Endothelial cell of umbilical vein (primary cell): ENCODE measurements around the gene HIVEP3. TPM values are rescaled to one million over a fixed set of nuclear protein-coding genes. Genes with fewer than 3 reads are reported as not detected.

Experiments
- BruUV-seq: library from RNA; stranded (reverse); fragments of 400-500 nt; replicated peaks from 2 replicates; lab custom pipeline; 2021; lab: Mats Ljungman, UMichigan
- CTCF ChIA-PET: fragments of 300-600, 350-600 bp; sonication (Branson Sonifier 250); formaldehyde crosslinking; loops from one replicate; lab custom pipeline; 2021; ENCODE audit warnings: antibody characterized with exemption, inconsistent platforms; lab: Charles Lee
- POLR2A ChIA-PET: fragments of 300-600, 350-600 bp; sonication (Branson Sonifier 250); formaldehyde crosslinking; loops from one replicate; lab custom pipeline; 2021; ENCODE audit warnings: antibody characterized with exemption, inconsistent platforms; lab: Charles Lee
- DNase-seq: peaks from one replicate; pipeline ENCODE4 v3.0.0-alpha.2; 2011; ENCODE audit warnings: low read depth, low spot score
- FAIRE-seq: peaks from 2 replicates; lab custom pipeline; 2011; peaks lifted over from hg19 to GRCh38; lab: Jason Lieb, UNC
- H2AFZ ChIP-seq: 2 replicates; pipeline ENCODE4 v1.6.0; 2012; ENCODE audit warnings: low read depth, low read length, control low read depth, inconsistent platforms
- H3K27ac ChIP-seq: 2 replicates; pipeline ENCODE4 v1.5.1; 2011; ENCODE audit warnings: low read depth, mild to moderate bottlenecking, control low read depth, low read length, moderate library complexity; ENCODE audit not compliant: insufficient read depth
- H3K27me3 ChIP-seq, 2 experiments: 2 replicates each; pipeline versions ENCODE4 v1.6.0 to v1.6.1; 2011; ENCODE audit warnings: low read length in 2 of 2, mixed read lengths in 1 of 2; ENCODE audit not compliant: control insufficient read depth in 2 of 2, insufficient read depth in 2 of 2
- H3K36me3 ChIP-seq, 2 experiments: 2 replicates in 1 of 2; 3 replicates in 1 of 2; pipeline ENCODE4 v1.5.1; 2011; ENCODE audit warnings: low read length in 2 of 2, mild to moderate bottlenecking in 1 of 2, moderate library complexity in 1 of 2; ENCODE audit not compliant: control insufficient read depth in 2 of 2, insufficient read depth in 2 of 2; ENCODE audit errors: extremely low read depth in 1 of 2
- H3K4me1 ChIP-seq: 3 replicates; pipeline ENCODE4 v1.5.1; 2011; ENCODE audit warnings: mild to moderate bottlenecking, low read length; ENCODE audit not compliant: control insufficient read depth, insufficient read depth; ENCODE audit errors: extremely low read depth
- H3K4me2 ChIP-seq: 2 replicates; pipeline ENCODE4 v1.6.1; 2011; ENCODE audit warnings: low read length, control low read depth, mixed read lengths; ENCODE audit not compliant: insufficient read depth
- H3K4me3 ChIP-seq, 3 experiments: fragments of 200-600 bp in 1 of 3; sonication (generic), shearing (Covaris generic) in 1 of 3; replicated peaks in 1 of 3; 2 replicates each; pipeline ENCODE4 v1.5.1; 2011 to 2016; ENCODE audit warnings: control low read depth in 3 of 3, low read length in 3 of 3, mild to moderate bottlenecking in 2 of 3, inconsistent platforms in 1 of 3, low read depth in 1 of 3, moderate library complexity in 1 of 3; ENCODE audit not compliant: insufficient read depth in 1 of 3
- H3K79me2 ChIP-seq: 2 replicates; pipeline ENCODE4 v1.6.0; 2012; ENCODE audit warnings: low read length, inconsistent platforms; ENCODE audit not compliant: control insufficient read depth, insufficient read depth
- H3K9ac ChIP-seq: replicated peaks from 2 replicates; pipeline ENCODE3; 2011; ENCODE audit warnings: low read length, control low read depth; ENCODE audit not compliant: insufficient read depth; ENCODE audit errors: extremely low read depth
- H3K9me1 ChIP-seq: replicated peaks from 3 replicates; pipeline ENCODE4 v1.6.0; 2011; ENCODE audit warnings: mild to moderate bottlenecking, low read length; ENCODE audit not compliant: control insufficient read depth, insufficient read depth; ENCODE audit errors: extremely low read depth
- H3K9me3 ChIP-seq: replicated peaks from 2 replicates; pipeline ENCODE4 v1.5.1; 2012; ENCODE audit warnings: low read length, inconsistent platforms; ENCODE audit not compliant: control insufficient read depth, insufficient read depth
- H4K20me1 ChIP-seq: replicated peaks from 2 replicates; pipeline ENCODE3; 2011; ENCODE audit warnings: mild to moderate bottlenecking, low read length; ENCODE audit not compliant: control insufficient read depth, insufficient read depth; ENCODE audit errors: extremely low read depth
- CTCF ChIP-seq, 2 donors: IDR thresholded peaks; 1 replicate in 1 of 2; 2 replicates in 1 of 2; pipeline ENCODE4 v1.5.1; 2011; ENCODE audit warnings: low read length in 2 of 2, mild to moderate bottlenecking in 2 of 2, moderate library complexity in 2 of 2, control low read depth in 1 of 2, inconsistent platforms in 1 of 2, low read depth in 1 of 2; ENCODE audit not compliant: insufficient read depth in 1 of 2; ENCODE audit errors: extremely low read depth in 1 of 2
- EZH2 ChIP-seq: IDR thresholded peaks from 2 replicates; pipeline ENCODE4 v1.6.1; 2012; ENCODE audit warnings: borderline replicate concordance, low read depth, mild to moderate bottlenecking, moderate library complexity, low read length, inconsistent platforms; ENCODE audit not compliant: severe bottlenecking
- FOS ChIP-seq: IDR thresholded peaks from 2 replicates; pipeline ENCODE4 v1.6.1; 2011; ENCODE audit warnings: mild to moderate bottlenecking, low read length, moderate library complexity, borderline replicate concordance; ENCODE audit not compliant: insufficient read depth
- GATA2 ChIP-seq: IDR thresholded peaks from 2 replicates; pipeline ENCODE4 v1.7.0; 2011; ENCODE audit warnings: low read depth, mild to moderate bottlenecking, moderate library complexity, mixed read lengths, low read length; ENCODE audit not compliant: insufficient read length, insufficient read depth
- JUN ChIP-seq: IDR thresholded peaks from 2 replicates; pipeline ENCODE4 v1.6.1; 2011; ENCODE audit warnings: borderline replicate concordance, low read depth; ENCODE audit not compliant: insufficient read length, insufficient read depth
- MAX ChIP-seq: IDR thresholded peaks from 2 replicates; pipeline ENCODE4 v1.6.1; 2011; ENCODE audit not compliant: insufficient read depth, insufficient read length
- MYC ChIP-seq: IDR thresholded peaks from one replicate; pipeline ENCODE4 v1.6.1; 2011; ENCODE audit warnings: mild to moderate bottlenecking, low read depth, low read length
- POLR2A ChIP-seq: IDR thresholded peaks from 2 replicates; pipeline ENCODE4 v1.6.1; 2012; ENCODE audit warnings: low read depth, mild to moderate bottlenecking, control low read depth, low read length
- POLR2AphosphoS5 ChIP-seq: IDR thresholded peaks from 2 replicates; pipeline ENCODE4 v1.6.1; 2012; ENCODE audit warnings: low read depth, mild to moderate bottlenecking, control low read depth, low read length, moderate library complexity; ENCODE audit not compliant: insufficient read depth
- dilution Hi-C: fragments of 300-500 bp; cut with MboI; formaldehyde crosslinking; loops from one replicate; pipeline ENCODE4 v1.15.0; 2019; ENCODE audit warnings: low sequenced_read_pairs; ENCODE audit not compliant: extremely low pct_ligation_motif_present
- intact Hi-C: fragments of 100-400 bp; cut with micrococcal nuclease; formaldehyde crosslinking; loops from one replicate; pipeline ENCODE4 v1.10.0; 2022
- polyA plus RNA-seq, 4 experiments: library from polyadenylated mRNA; depleted of rRNA in 3 of 4; stranded (reverse) in 3 of 4; unstranded in 1 of 4; fragments of >200 nt; gene quantifications; 2 replicates each; pipeline versions ENCODE4 v1.2.1 to v1.2.3, GENCODE V29; 2011 to 2012; ENCODE audit warnings: missing spikeins in 1 of 4
- total RNA-seq: library from RNA; stranded (reverse); gene quantifications from 2 replicates; pipeline ENCODE4 v1.2.3, GENCODE V29; 2021

Gene HIVEP3
- total and polyA plus RNA-seq, 2 donors (not counting 3 experiments of a cell fraction or from before 2014, with no cell fraction given), result 3.4 to 4.0 TPM

GRCh38 chr1:41906943-41907342 lies 11.8 kb downstream of the HIVEP3 start:
- intact Hi-C loops, result loop anchor here (10.0 kb wide), 1 partner anchor 252 kb away; no protein-coding TSS in a partner anchor
- DNase-seq (no peak), FAIRE-seq (no peak)
- Histone ChIP-seq H3K9me1 (no peaks in the 10 kb centered on the region), H3K27ac (no peak overlapping the region), H2AFZ (no peak overlapping the region), H3K9ac (no peak overlapping the region), H3K4me2 (no peak overlapping the region), H3K36me3 (no peaks in the 10 kb centered on the region), H3K4me1 (peaks cover 15% of the 10 kb centered on the region), H3K27me3 (no peaks in the 10 kb centered on the region), H3K9me3 (no peaks in the 10 kb centered on the region), H3K79me2 (no peaks in the 10 kb centered on the region), H4K20me1 (no peaks in the 10 kb centered on the region), H3K4me3 (no peak overlapping the region)
- BruUV-seq, result no TSS peak
- TF ChIP-seq EZH2 (no peak), CTCF (IDR thresholded peaks at IDR 0.05; ENCODE audit: extremely low read depth in 1 of 2, insufficient read depth in 1 of 2, low read depth in 1 of 2, low read length in 2 of 2) (no peak), JUN (no peak), FOS (no peak), MYC (no peak), MAX (no peak), POLR2A (no peak), POLR2AphosphoS5 (no peak), GATA2 (no peak)
- ChIA-PET CTCF (interaction anchor here (2.2 kb wide), 1 partner anchor 95 kb away, joined by 7 read pairs; no protein-coding TSS in a partner anchor), POLR2A (interaction anchor here (0.7 kb wide), 1 partner anchor 66 kb away, joined by 4 read pairs; no protein-coding TSS in a partner anchor)
- dilution Hi-C loops, result no loop called here
